Measurements from ENCODE around the gene TRIM31. TPM values are rescaled to one million over a fixed set of nuclear protein-coding genes. Genes with fewer than 3 reads are reported as not detected.

The TRIM31 gene
- total and polyA plus RNA-seq, 8 donors: 1.2 to 52.2 (median 7.8) TPM; not detected in 2

- WGBS, 5 donors: 7 to 16% (median 8%) methylated on average over 4 of the region's 4 CpGs
- Histone ChIP-seq H3K27me3 (peaks cover 0 to 7% (median 0%) of the 10 kb centered on the region in 3 donors), H3K36me3 (peaks cover 13 to 36% (median 34%) of the 10 kb centered on the region in 4 donors), H3K27ac (peak overlapping the region; percentile 55 to 95 (median 93)), H3K9me3 (no peaks in the 10 kb centered on the region), H3K4me1 (peaks cover 25 to 59% (median 35%) of the 10 kb centered on the region in 4 donors), H3K4me3 (peak overlapping the region; percentile 66 to 75 (median 68))
- peak in 1 of 2 donors; percentile 48 for DNase-seq
- intact Hi-C loops (cut with DNase I; ENCODE audit: low total_unique reads): no loop called here
- TF ChIP-seq EP300 (IDR thresholded peaks at IDR 0.05) (no peak), POLR2A (IDR thresholded peaks at IDR 0.05) (no peak), POLR2AphosphoS5 (IDR thresholded peaks at IDR 0.05) (no peak)
- TF ChIP-seq, protein P1, sequence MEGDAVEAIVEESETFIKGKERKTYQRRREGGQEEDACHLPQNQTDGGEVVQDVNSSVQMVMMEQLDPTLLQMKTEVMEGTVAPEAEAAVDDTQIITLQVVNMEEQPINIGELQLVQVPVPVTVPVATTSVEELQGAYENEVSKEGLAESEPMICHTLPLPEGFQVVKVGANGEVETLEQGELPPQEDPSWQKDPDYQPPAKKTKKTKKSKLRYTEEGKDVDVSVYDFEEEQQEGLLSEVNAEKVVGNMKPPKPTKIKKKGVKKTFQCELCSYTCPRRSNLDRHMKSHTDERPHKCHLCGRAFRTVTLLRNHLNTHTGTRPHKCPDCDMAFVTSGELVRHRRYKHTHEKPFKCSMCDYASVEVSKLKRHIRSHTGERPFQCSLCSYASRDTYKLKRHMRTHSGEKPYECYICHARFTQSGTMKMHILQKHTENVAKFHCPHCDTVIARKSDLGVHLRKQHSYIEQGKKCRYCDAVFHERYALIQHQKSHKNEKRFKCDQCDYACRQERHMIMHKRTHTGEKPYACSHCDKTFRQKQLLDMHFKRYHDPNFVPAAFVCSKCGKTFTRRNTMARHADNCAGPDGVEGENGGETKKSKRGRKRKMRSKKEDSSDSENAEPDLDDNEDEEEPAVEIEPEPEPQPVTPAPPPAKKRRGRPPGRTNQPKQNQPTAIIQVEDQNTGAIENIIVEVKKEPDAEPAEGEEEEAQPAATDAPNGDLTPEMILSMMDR (IDR thresholded peaks at IDR 0.05): no peak
Measured at GRCh38 chr6:30066082-30066481, 46.8 kb downstream of the TRIM31 start.

DNA sequence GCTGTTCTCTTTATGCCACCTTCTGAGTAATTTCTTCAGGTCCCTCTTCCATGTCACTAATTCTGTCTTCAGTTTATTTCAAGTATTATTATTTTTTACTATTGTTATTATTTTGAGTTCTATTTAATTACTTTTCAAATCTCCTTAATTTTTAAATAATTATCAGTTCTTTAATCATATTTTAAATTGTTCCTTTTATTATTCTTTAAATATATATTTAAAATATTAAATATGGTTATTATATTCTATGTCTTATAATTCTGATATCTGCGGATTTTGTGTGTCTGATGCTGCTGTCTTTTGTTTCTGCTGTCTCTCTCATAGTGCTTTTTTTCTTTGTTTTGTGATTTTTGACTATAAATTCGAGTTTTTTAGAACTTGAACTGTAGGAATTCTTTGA is 49.6 kb downstream of the TRIM31 start:
- intact Hi-C loops (cut with DNase I; ENCODE audit: low total_unique reads): no loop called here
- Histone ChIP-seq H3K27ac (no peak overlapping the region), H3K9me3 (no peaks in the 10 kb centered on the region), H3K4me3 (no peak overlapping the region), H3K27me3 (no peaks in the 10 kb centered on the region), H3K36me3 (peaks cover 0 to 9% (median 7%) of the 10 kb centered on the region in 4 donors), H3K4me1 (peaks cover 33 to 62% (median 45%) of the 10 kb centered on the region in 4 donors)
- TF ChIP-seq, protein P1 (IDR thresholded peaks at IDR 0.05): no peak
- TF ChIP-seq POLR2A (IDR thresholded peaks at IDR 0.05) (no peak), POLR2AphosphoS5 (IDR thresholded peaks at IDR 0.05) (no peak), EP300 (IDR thresholded peaks at IDR 0.05) (no peak)
- DNase-seq: no peak
- WGBS, 5 donors: 69 to 98% (median 89%) methylated on average over 2 of the region's 2 CpGs

DNA sequence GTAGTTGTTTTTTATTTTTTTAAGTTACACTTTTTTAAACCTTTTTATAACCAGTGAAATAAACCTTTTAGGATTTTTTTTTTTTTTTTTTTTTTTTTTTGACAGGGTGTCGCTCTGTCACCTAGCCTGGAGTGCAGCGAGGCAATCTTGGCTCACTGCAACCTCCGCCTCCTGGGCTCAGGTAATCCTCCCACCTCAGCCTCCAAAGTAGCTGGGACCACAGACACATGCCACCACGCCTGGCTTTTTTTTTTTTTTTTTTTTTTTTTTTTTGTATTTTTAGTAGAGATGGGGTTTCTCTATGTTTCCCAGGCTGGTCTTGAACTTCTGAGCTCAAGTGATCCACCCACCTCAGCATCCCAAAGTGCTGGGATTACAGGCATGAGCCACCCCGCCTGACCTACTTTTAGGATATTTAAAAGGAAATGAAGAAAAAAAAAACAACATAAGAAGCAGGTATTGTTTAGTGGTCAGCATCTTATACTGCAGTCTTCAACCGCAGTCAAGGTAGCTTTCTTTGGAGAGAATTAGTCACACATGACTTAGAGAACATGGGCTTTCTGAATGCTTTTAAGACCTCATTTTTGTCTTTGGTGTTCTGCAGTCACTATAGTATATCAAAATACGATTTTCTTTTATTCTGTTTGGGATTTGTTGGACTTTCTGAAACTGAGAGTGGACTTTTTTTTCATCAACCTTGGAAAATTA is 50.3 kb downstream of the TRIM31 start:
- no peaks in the 10 kb centered on the region for H3K27me3 ChIP-seq
- no peak for DNase-seq
- peak overlapping the region; percentile 38 to 95 (median 93) for H3K27ac ChIP-seq
- intact Hi-C loops (cut with DNase I; ENCODE audit: low total_unique reads): no loop called here
- peaks cover 26 to 55% (median 38%) of the 10 kb centered on the region in 4 donors for H3K4me1 ChIP-seq
- no peak for TF ChIP-seq POLR2AphosphoS5 (IDR thresholded peaks at IDR 0.05)
- TF ChIP-seq EP300 (IDR thresholded peaks at IDR 0.05): no peak
- no peak for TF ChIP-seq POLR2A (IDR thresholded peaks at IDR 0.05)
- TF ChIP-seq, protein P1 (IDR thresholded peaks at IDR 0.05): no peak
- no peaks in the 10 kb centered on the region for H3K9me3 ChIP-seq
- H3K4me3 ChIP-seq: peak overlapping the region; percentile 75 to 86 (median 83)
- H3K36me3 ChIP-seq: peaks cover 0 to 16% (median 13%) of the 10 kb centered on the region in 4 donors
- WGBS, 5 donors: 79 to 98% (median 91%) methylated on average over 7 of the region's 7 CpGs

DNA sequence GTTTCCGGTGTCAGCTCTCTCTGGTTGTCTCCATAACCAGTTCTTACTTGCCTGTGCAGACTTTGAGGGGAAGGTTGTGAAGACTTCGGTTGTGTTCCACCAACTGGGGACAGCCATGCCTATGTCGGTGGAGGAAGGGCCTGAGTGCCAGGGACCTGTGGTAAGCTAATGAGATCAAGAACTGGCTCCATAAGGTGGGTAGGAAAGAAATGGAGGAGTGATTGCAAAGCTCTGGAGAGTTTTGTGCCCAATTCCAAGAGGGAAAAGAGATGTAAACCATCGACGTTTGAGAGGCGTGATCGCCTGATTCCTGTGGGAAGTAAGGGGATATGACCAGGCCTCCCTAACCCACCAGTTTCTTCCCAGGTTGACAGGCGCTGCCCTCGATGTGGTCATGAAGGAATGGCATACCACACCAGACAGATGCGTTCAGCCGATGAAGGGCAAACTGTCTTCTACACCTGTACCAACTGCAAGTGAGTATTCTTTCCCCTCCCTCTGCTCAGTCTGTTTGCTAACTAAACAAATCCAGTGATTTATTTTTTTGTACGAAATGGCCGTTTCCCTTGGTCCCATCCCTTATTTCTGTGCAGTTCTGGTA is 50.9 kb downstream of the TRIM31 start:
- Histone ChIP-seq H3K36me3 (peaks cover 0 to 22% (median 20%) of the 10 kb centered on the region in 4 donors), H3K9me3 (no peaks in the 10 kb centered on the region), H3K27me3 (no peaks in the 10 kb centered on the region), H3K4me3 (peak overlapping the region; percentile 75 to 86 (median 83)), H3K27ac (peak overlapping the region; percentile 87 to 95 (median 93)), H3K4me1 (peaks cover 26 to 52% (median 35%) of the 10 kb centered on the region in 4 donors)
- peak; percentile 28 to 75 for DNase-seq
- intact Hi-C loops (cut with DNase I; ENCODE audit: low total_unique reads): no loop called here
- TF ChIP-seq, protein P1 (IDR thresholded peaks at IDR 0.05): no peak
- TF ChIP-seq POLR2A (IDR thresholded peaks at IDR 0.05): no peak
- no peak for TF ChIP-seq POLR2AphosphoS5 (IDR thresholded peaks at IDR 0.05)
- no peak for TF ChIP-seq EP300 (IDR thresholded peaks at IDR 0.05)
- 19 to 40% (median 24%) methylated on average over 13 of the region's 13 CpGs for WGBS, 5 donors
